HL-60 (cell line): ENCODE results near the gene TSGA10.

Source experiments
- DNase-seq, 2 experiments: peaks; one replicate each; pipeline ENCODE4 v3.0.0-alpha.2; 2010 to 2020; ENCODE audit warnings: low read depth in 1 of 2, low spot score in 1 of 2
- H3K27ac ChIP-seq: fragments of 250-450 bp; sonication (Bioruptor Pico); replicated peaks from 2 replicates; pipeline ENCODE4 v1.5.1; 2020; ENCODE audit warnings: mild to moderate bottlenecking, moderate library complexity
- H3K27me3 ChIP-seq: fragments of 250-450 bp; sonication (Bioruptor Pico); 2 replicates; pipeline ENCODE4 v1.5.1; 2021; ENCODE audit warnings: mild to moderate bottlenecking, moderate library complexity; ENCODE audit not compliant: insufficient read depth, poor library complexity, severe bottlenecking
- H3K4me3 ChIP-seq: replicated peaks from 2 replicates; pipeline ENCODE4 v1.5.1; 2011; ENCODE audit warnings: mild to moderate bottlenecking, control low read depth, low read length; ENCODE audit not compliant: insufficient read depth
- GABPA ChIP-seq: IDR thresholded peaks from 2 replicates; pipeline ENCODE4 v1.6.1; 2012; ENCODE audit warnings: low read depth
- POLR2AphosphoS5 ChIP-seq: IDR thresholded peaks from 2 replicates; pipeline ENCODE4 v1.6.1; 2012; ENCODE audit warnings: low read depth
- REST ChIP-seq: IDR thresholded peaks from 2 replicates; pipeline ENCODE4 v1.6.1; 2012; ENCODE audit warnings: low read depth; ENCODE audit not compliant: insufficient replicate concordance
- SPI1 ChIP-seq: IDR thresholded peaks from 2 replicates; pipeline ENCODE4 v1.6.1; 2012; ENCODE audit warnings: low read depth, mild to moderate bottlenecking, borderline replicate concordance
- TF ChIP-seq, protein P1 (sequence below): IDR thresholded peaks from one replicate; pipeline ENCODE4 v1.5.1; 2011; ENCODE audit warnings: low read length, control low read depth, inconsistent platforms; ENCODE audit not compliant: insufficient read depth

Gene TSGA10

GRCh38 chr2:99101697-99102096 is 53.0 kb downstream of the TSGA10 start:
- peak in 1 of 2 experiments; percentile 23 for DNase-seq
- no peak overlapping the region for H3K4me3 ChIP-seq
- TF ChIP-seq SPI1 (no peak), POLR2AphosphoS5 (no peak), REST (no peak), GABPA (no peak)
- TF ChIP-seq, protein P1, sequence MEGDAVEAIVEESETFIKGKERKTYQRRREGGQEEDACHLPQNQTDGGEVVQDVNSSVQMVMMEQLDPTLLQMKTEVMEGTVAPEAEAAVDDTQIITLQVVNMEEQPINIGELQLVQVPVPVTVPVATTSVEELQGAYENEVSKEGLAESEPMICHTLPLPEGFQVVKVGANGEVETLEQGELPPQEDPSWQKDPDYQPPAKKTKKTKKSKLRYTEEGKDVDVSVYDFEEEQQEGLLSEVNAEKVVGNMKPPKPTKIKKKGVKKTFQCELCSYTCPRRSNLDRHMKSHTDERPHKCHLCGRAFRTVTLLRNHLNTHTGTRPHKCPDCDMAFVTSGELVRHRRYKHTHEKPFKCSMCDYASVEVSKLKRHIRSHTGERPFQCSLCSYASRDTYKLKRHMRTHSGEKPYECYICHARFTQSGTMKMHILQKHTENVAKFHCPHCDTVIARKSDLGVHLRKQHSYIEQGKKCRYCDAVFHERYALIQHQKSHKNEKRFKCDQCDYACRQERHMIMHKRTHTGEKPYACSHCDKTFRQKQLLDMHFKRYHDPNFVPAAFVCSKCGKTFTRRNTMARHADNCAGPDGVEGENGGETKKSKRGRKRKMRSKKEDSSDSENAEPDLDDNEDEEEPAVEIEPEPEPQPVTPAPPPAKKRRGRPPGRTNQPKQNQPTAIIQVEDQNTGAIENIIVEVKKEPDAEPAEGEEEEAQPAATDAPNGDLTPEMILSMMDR, result no peak
- H3K27ac ChIP-seq, result no peak overlapping the region
- H3K27me3 ChIP-seq, result no peaks in the 10 kb centered on the region

- TF ChIP-seq GABPA (no peak), POLR2AphosphoS5 (no peak), REST (no peak), SPI1 (no peak)
- TF ChIP-seq, protein P1, result no peak
- no peak for DNase-seq
- Histone ChIP-seq H3K27ac (no peak overlapping the region), H3K4me3 (no peak overlapping the region), H3K27me3 (no peaks in the 10 kb centered on the region)
These were observed 58.0 kb downstream of the TSGA10 start for GRCh38 chr2:99096728-99097127.

DNA sequence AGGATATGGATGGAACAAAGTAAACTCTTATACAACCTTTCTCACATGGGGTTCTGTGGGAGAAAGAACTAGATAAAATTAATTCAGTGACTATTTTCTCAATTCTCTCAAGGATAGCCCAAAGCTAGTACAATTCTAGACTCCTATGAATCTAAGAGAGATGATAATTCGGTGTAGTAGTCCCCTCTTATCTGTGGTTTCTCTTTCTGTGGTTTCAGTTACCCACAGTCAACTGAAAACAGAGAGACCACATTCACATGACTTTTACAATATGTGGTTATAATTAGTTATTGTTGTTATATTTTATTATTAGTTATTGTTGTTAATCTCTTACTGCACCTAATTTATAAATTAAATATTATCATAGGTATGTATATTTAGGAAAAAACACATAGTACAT is 66.7 kb downstream of the TSGA10 start:
- no peak for DNase-seq
- Histone ChIP-seq H3K4me3 (no peak overlapping the region), H3K27me3 (no peaks in the 10 kb centered on the region), H3K27ac (peak overlapping the region; percentile 36; the same call in 1 of the 2 replicates)
- TF ChIP-seq POLR2AphosphoS5, result no peak; the same call in 1 of the 2 replicates
- TF ChIP-seq, protein P1, result no peak
- TF ChIP-seq REST, result no peak
- TF ChIP-seq GABPA, result no peak
- no peak for TF ChIP-seq SPI1
